Activated naive CD8-positive, alpha-beta T cell treated with anti-CD3 and anti-CD28 coated beads, Interleukin-2, amount 10 ng/mL, durations not matched to agents 7 days and 5 days (primary cell): ENCODE measurements around the gene PLCH1. TPM values are rescaled to one million over a fixed set of nuclear protein-coding genes. Genes with fewer than 3 reads are reported as not detected.

ENCODE experiments used
- ATAC-seq: fragments of 150-1000 bp; cut with Tn5 transposase; one replicate; pipeline ENCODE4 v1.10.0; 2021; ENCODE audit warnings: low read depth, moderate library complexity
- POLR2A ChIA-PET: fragments of 350-600 bp; sonication (Branson Sonifier 250); formaldehyde crosslinking; loops from one replicate; lab custom pipeline; 2021; ENCODE audit warnings: antibody characterized with exemption; lab: Charles Lee
- DNase-seq: peaks from one replicate; pipeline ENCODE4 v3.0.0; 2021
- H3K27ac Mint-ChIP-seq: one replicate; pipeline ENCODE4 v1.8.0; 2022; ENCODE audit warnings: mild to moderate bottlenecking, mixed read lengths
- H3K27me3 Mint-ChIP-seq: one replicate; pipeline ENCODE4 v1.8.0; 2022; ENCODE audit warnings: mild to moderate bottlenecking, moderate library complexity, mixed read lengths
- H3K36me3 Mint-ChIP-seq: one replicate; pipeline ENCODE4 v1.8.0; 2021; ENCODE audit warnings: mild to moderate bottlenecking, mixed read lengths
- H3K4me1 Mint-ChIP-seq: one replicate; pipeline ENCODE4 v1.8.0; 2021; ENCODE audit warnings: mixed read lengths
- H3K4me3 Mint-ChIP-seq: one replicate; pipeline ENCODE4 v1.8.0; 2022; ENCODE audit warnings: mild to moderate bottlenecking, moderate library complexity, mixed read lengths
- H3K9me3 Mint-ChIP-seq: one replicate; pipeline ENCODE4 v1.8.0; 2021; ENCODE audit warnings: mixed read lengths
- total RNA-seq, 2 experiments: library from RNA; stranded (reverse); gene quantifications; one replicate each; pipeline ENCODE4 v1.2.3, GENCODE V29; 2021

PLCH1 gene
- total RNA-seq, 2 experiments from 2014 or later: 3.8 to 5.1 TPM

DNA sequence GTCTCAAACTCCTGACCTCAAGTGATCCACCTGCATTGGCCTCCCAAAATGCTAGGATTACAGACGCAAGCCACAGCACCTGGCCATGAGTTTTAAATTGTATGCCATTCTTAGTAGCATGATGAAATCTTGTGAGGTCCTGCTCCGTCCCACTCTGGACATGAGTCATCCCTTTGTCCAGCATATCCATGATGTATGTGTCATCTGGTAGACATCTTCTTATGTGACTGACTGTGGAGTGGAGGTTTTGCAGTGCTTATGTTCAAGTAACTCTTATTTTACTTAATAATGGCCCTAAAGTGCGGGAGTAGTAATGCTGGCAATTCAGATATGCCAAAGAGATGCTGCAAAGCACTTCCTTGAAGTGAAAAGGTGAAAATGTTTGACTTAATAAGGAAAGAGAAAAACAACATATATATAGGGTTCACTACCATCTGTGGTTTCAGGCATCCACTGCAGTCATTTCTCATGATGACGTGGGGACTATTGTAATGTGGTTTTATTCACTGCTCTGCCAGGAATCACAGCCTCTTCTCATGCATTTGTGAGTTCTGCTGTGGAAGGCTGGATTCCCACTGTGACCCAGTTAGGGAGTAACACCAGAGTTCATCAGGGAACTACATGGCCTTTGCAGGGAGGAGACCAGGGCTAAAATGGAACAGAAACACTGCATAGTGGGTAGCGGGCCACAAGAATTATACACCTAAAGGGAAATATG lies 246.8 kb downstream of the PLCH1 start:
- Mint-ChIP-seq H3K4me3 (no peak overlapping the region), H3K27me3 (no peaks in the 10 kb centered on the region), H3K36me3 (peaks cover 9% of the 10 kb centered on the region), H3K4me1 (peaks cover 15% of the 10 kb centered on the region), H3K9me3 (peaks cover 2% of the 10 kb centered on the region), H3K27ac (no peak overlapping the region)
- DNase-seq: no peak
- ATAC-seq: no peak
- POLR2A ChIA-PET: no interaction called here

DNA sequence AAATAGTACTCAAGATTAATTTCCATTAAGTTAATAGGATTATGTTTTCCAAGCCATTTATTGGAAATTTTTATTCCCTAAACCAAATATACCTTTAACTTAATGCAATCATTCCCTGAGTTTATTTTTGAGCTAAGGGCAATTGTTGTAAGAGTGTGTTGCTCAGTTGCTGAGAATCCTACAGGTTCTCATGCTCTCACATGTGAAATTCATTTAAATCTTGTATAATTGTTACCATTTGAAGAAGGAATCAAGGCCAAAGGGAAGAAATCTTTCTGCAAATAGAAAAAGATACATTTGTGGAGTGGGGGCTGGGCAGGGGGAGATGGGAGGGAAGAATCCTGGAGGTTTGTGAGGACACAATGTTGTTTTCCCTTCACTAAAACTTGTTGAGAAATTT lies 248.7 kb downstream of the PLCH1 start:
- no peak overlapping the region for H3K27ac Mint-ChIP-seq
- no peaks in the 10 kb centered on the region for H3K27me3 Mint-ChIP-seq
- no peak overlapping the region for H3K4me3 Mint-ChIP-seq
- H3K36me3 Mint-ChIP-seq: peaks cover 19% of the 10 kb centered on the region
- POLR2A ChIA-PET: no interaction called here
- no peak for ATAC-seq
- H3K4me1 Mint-ChIP-seq: peaks cover 15% of the 10 kb centered on the region
- peaks cover 2% of the 10 kb centered on the region for H3K9me3 Mint-ChIP-seq
- no peak for DNase-seq

DNA sequence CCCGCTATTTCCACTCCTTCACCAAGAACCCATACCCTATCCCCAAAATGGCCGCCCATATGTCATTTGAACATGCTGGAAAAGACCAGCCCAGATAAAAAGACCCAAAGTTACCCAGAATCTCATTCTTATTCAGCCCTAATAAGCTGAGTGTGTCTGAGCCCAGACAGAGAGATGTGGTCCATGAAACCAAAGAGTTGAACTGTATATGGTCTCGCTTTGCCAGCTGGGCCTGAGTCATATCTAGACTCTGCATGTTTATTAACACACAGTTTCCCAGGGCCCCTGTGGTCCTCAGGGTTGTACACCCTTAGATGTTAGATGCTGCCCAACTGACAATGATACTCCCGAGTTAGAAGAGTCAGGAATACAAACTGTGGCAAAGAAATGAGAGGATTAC lies 249.5 kb downstream of the PLCH1 start:
- Mint-ChIP-seq H3K4me1 (peaks cover 15% of the 10 kb centered on the region), H3K36me3 (peaks cover 19% of the 10 kb centered on the region), H3K27me3 (no peaks in the 10 kb centered on the region), H3K4me3 (no peak overlapping the region), H3K27ac (no peak overlapping the region), H3K9me3 (peaks cover 2% of the 10 kb centered on the region)
- DNase-seq: no peak
- POLR2A ChIA-PET: no interaction called here
- no peak for ATAC-seq

DNA sequence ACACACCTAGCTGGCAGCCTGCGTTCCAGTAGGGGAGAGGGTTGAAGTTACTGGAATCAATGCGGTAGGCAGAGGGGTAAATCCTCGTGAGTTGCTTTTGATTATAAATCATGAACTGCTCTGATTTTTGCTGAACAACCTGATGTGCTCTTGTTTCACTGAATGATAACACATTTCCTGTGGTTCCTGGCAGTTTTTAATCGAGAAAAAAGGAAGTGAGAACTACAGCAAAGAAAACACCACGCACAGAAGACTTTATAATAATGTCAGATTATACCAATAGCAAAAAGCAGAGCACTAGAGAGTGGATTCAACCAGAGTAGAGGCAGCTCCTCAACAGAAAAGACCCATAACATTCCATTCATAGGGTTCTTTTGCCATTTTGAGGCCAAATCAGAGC lies 250.5 kb downstream of the PLCH1 start:
- H3K27ac Mint-ChIP-seq: no peak overlapping the region
- POLR2A ChIA-PET: no interaction called here

DNA sequence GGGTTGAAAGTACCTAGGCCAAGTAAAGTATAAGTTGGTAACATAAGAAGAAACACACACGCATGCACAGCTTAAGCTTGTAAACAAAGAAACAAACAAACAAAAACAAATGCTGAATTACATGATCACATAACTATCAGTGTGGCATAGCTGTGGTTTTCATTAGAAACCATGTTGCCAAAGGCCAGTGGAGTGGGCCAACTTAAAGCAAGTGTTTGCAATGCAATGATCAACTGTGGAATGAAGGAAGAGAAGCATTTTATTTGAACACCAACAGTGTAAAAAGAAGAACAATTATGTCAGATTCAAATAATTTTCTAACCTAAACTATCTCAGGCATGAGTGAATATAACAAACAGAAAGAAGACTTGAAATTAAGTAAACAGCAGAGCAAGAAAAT lies 252.0 kb downstream of the PLCH1 start:
- peaks cover 15% of the 10 kb centered on the region for H3K4me1 Mint-ChIP-seq
- peaks cover 20% of the 10 kb centered on the region for H3K36me3 Mint-ChIP-seq
- POLR2A ChIA-PET: no interaction called here
- no peaks in the 10 kb centered on the region for H3K27me3 Mint-ChIP-seq
- no peak overlapping the region for H3K27ac Mint-ChIP-seq
- no peak overlapping the region for H3K4me3 Mint-ChIP-seq
- H3K9me3 Mint-ChIP-seq: peaks cover 2% of the 10 kb centered on the region
- ATAC-seq (no peak), DNase-seq (no peak)

More for the DNA sequence above, 250.5 kb downstream of the PLCH1 start:
- H3K4me3 Mint-ChIP-seq: peak overlapping the region; percentile 25
- DNase-seq: no peak
- H3K36me3 Mint-ChIP-seq: peaks cover 19% of the 10 kb centered on the region
- peak; percentile 39 for ATAC-seq
- peaks cover 2% of the 10 kb centered on the region for H3K9me3 Mint-ChIP-seq
- no peaks in the 10 kb centered on the region for H3K27me3 Mint-ChIP-seq
- H3K4me1 Mint-ChIP-seq: peaks cover 15% of the 10 kb centered on the region

DNA sequence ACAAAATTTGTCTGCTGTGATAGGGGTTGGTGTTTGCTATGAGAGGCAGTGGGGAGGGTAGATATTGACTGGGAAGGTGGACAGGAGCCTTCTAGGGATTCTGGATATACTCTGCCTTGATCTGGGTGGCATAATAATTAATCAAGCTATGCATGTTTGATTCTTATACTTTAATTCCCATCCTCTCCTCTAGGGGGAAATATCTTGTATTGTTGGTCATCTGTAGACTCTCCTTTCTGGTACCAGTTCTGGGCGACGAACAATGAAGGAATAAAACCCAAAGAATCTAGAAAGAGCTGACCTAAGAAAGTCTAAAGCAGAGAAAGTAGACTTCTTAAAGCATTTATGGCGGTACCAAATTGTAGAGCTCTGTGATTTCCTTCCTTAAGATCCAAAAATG lies 253.2 kb downstream of the PLCH1 start:
- H3K36me3 Mint-ChIP-seq: peaks cover 22% of the 10 kb centered on the region
- no peak overlapping the region for H3K27ac Mint-ChIP-seq
- DNase-seq (no peak), ATAC-seq (no peak)
- H3K4me1 Mint-ChIP-seq: peaks cover 15% of the 10 kb centered on the region
- POLR2A ChIA-PET: no interaction called here
- no peak overlapping the region for H3K4me3 Mint-ChIP-seq
- no peaks in the 10 kb centered on the region for H3K27me3 Mint-ChIP-seq
- H3K9me3 Mint-ChIP-seq: peaks cover 2% of the 10 kb centered on the region

DNA sequence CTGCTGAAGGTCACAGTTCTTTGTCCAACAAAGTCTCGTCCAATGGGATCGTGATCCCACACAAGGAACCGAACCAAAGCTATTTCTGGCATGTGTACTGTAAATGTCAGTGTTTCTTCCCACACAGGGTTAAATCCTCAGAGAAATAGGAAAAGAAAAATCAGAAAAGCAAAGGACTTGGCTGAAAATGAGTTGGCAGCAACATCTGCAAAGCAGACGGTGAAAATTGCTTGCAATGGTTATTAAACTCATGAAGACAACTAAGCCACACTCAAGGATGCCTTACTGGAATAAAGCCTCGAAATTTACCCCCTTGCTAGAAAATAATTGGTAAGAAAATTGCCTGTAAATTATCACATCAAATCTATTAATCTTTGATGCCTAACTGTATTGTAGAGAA lies 256.2 kb downstream of the PLCH1 start:
- Mint-ChIP-seq H3K9me3 (no peaks in the 10 kb centered on the region), H3K27me3 (no peaks in the 10 kb centered on the region), H3K4me3 (no peak overlapping the region), H3K36me3 (peaks cover 13% of the 10 kb centered on the region), H3K27ac (no peak overlapping the region), H3K4me1 (peaks cover 2% of the 10 kb centered on the region)
- ATAC-seq (no peak), DNase-seq (no peak)
- POLR2A ChIA-PET: no interaction called here

DNA sequence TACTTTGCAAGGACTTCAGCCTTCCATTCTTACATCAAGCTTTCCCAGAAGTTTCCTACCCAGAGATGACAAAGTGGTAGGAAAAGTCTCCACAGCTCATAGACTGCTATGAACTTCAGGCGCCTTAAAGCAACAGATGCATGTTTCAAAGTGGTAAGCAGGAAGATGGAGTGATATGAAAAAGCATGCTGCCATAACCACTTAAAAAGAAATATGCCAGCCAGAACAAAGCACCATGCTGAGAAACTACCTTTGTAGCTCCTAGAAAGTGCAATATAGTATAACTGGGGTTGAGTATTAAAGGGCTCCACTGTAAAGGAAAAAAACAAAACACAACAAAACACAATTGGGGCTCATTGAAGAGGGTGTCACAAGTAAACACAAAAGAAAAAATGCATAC lies 259.0 kb downstream of the PLCH1 start:
- peaks cover 2% of the 10 kb centered on the region for H3K4me1 Mint-ChIP-seq
- H3K4me3 Mint-ChIP-seq: no peak overlapping the region
- DNase-seq: no peak
- H3K27ac Mint-ChIP-seq: no peak overlapping the region
- ATAC-seq: no peak
- no peaks in the 10 kb centered on the region for H3K9me3 Mint-ChIP-seq
- H3K27me3 Mint-ChIP-seq: no peaks in the 10 kb centered on the region
- POLR2A ChIA-PET: no interaction called here
- peaks cover 5% of the 10 kb centered on the region for H3K36me3 Mint-ChIP-seq

DNA sequence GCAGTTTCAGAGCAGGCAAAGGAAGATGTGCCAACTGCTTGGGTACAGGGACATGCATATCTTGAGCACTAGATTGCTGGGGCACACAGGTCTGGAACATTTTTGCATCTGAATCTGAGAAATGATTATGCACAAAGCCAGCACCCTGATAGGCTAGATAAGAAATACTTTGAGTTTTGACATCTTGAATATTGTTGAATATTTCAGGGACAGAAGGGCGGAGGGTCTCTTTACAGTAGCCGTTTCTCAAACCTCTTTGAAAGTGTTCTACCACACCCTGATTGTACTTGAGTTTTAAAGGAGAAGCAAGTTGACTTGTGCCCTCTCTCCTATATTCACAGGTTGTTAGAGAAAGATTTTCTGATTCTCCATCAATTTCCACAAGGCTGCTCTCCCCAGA lies 263.3 kb downstream of the PLCH1 start:
- POLR2A ChIA-PET: no interaction called here
- Mint-ChIP-seq H3K27ac (no peak overlapping the region), H3K4me1 (peaks cover 2% of the 10 kb centered on the region), H3K27me3 (peaks cover 14% of the 10 kb centered on the region), H3K4me3 (no peak overlapping the region), H3K36me3 (peaks cover 5% of the 10 kb centered on the region), H3K9me3 (peaks cover 3% of the 10 kb centered on the region)
- no peak for DNase-seq
- ATAC-seq: no peak

DNA sequence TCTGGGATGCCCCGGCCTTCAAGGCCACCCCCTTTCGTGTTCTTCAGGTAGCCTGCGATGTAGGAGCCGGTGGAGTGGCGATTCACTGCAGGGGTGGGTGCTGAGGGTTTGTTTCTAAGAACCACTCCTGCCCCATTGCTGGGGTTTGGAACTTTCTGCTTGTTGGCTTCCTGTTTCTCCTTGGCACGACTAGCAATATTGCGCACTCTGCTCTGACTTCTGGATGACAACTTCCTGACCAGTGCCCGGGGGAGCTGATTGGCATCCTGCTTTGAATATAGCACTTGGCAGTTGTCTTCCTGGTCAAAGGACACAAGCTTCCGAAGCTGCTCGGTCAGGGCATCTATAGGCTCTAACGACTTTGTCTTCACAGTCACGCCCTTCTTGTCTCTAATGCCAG lies 263.8 kb downstream of the PLCH1 start:
- H3K27me3 Mint-ChIP-seq: peaks cover 14% of the 10 kb centered on the region
- no peak overlapping the region for H3K4me3 Mint-ChIP-seq
- peaks cover 5% of the 10 kb centered on the region for H3K36me3 Mint-ChIP-seq
- POLR2A ChIA-PET: no interaction called here
- H3K4me1 Mint-ChIP-seq: peaks cover 1% of the 10 kb centered on the region
- DNase-seq (no peak), ATAC-seq (no peak)
- peaks cover 3% of the 10 kb centered on the region for H3K9me3 Mint-ChIP-seq
- no peak overlapping the region for H3K27ac Mint-ChIP-seq

DNA sequence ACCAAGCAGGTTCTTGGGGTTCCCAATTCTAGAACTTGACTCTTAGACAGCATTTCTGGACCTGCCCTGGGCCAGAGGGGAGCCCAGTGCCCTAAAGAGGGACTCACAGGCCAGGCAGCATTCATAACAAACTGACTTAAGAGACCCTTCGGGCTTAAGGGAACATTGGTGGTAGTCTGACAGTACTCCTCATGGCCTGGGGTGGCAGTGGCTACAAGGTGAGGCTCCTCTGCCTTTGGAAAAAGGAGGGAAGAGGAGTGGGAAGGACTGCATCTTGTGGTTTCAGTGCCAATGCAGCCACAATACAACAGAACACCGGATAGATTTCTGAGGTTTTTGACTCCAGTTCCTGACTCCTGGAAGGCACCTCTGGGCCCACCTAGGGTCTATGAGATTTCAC lies 279.2 kb downstream of the PLCH1 start:
- no peak for DNase-seq
- POLR2A ChIA-PET: no interaction called here
- H3K9me3 Mint-ChIP-seq: peaks cover 7% of the 10 kb centered on the region
- H3K4me3 Mint-ChIP-seq: no peak overlapping the region
- peaks cover 2% of the 10 kb centered on the region for H3K36me3 Mint-ChIP-seq
- no peak for ATAC-seq
- no peak overlapping the region for H3K27ac Mint-ChIP-seq
- H3K4me1 Mint-ChIP-seq: no peaks in the 10 kb centered on the region
- H3K27me3 Mint-ChIP-seq: peaks cover 2% of the 10 kb centered on the region

DNA sequence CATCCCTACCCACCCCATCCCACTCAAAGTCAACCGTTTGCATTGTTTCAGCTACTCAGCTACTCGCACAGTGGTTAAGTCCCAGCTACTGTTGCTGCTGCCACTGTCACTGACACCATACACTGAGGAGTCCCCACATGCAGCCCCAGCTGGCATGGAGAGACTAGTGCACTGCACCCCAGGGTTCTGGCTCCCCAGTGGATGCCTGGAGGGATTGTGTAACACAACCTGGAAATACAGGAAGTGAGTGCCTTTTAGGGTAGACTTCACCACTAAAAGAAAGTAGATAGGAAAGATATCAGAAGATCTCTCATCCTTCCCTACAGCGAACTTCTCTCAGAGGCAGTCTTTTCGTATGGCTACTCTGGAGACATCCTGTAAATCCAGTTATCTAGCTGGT lies 282.2 kb downstream of the PLCH1 start:
- DNase-seq: no peak
- Mint-ChIP-seq H3K4me3 (no peak overlapping the region), H3K36me3 (no peaks in the 10 kb centered on the region), H3K27ac (no peak overlapping the region), H3K4me1 (no peaks in the 10 kb centered on the region), H3K27me3 (peaks cover 2% of the 10 kb centered on the region), H3K9me3 (peaks cover 3% of the 10 kb centered on the region)
- ATAC-seq: no peak
- POLR2A ChIA-PET: no interaction called here

DNA sequence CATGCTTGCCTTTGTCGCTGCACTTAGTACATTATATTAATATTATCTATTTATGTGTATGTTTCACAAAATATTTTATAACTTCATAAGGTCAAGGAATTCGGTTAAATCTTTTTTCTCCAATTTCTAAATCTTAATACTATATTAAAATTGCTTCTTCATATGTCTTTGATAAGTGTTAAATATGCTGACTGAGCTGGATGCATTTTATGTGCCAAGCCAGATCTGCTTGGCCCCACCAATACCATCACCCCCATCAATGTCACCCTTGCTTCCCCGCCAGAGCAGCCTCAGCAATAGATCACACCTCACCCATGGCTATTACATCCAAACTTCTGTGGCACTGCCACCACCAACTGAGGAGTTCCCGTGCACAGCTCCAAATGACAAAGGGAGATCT lies 287.3 kb downstream of the PLCH1 start:
- no peak for DNase-seq
- no peak for ATAC-seq
- Mint-ChIP-seq H3K27me3 (no peaks in the 10 kb centered on the region), H3K36me3 (no peaks in the 10 kb centered on the region), H3K4me3 (no peak overlapping the region), H3K9me3 (peaks cover 2% of the 10 kb centered on the region), H3K27ac (no peak overlapping the region), H3K4me1 (no peaks in the 10 kb centered on the region)
- POLR2A ChIA-PET: no interaction called here

DNA sequence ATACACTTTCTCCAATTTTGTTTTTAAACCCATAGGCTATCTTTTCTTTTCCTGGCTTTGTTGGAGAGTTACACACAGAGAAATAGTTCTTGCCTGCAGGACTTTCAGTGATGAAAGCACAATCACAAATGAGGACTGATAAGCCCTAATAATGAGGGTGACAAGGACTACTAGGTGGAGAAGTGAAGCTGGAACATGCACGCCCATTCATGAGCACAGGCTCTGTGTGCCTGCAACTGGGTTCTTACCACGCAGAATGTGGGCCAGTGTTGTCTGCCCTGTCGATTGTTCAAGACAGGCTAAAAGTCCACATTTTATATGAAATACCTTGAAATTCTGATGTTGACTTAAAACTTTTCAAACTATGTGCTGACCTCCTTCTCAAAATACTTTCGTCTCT lies 289.1 kb downstream of the PLCH1 start:
- Mint-ChIP-seq H3K4me1 (no peaks in the 10 kb centered on the region), H3K4me3 (no peak overlapping the region), H3K36me3 (no peaks in the 10 kb centered on the region), H3K9me3 (peaks cover 2% of the 10 kb centered on the region), H3K27ac (no peak overlapping the region), H3K27me3 (no peaks in the 10 kb centered on the region)
- ATAC-seq: no peak
- no peak for DNase-seq
- POLR2A ChIA-PET: interaction anchor here (0.6 kb wide), 1 partner anchor 406 kb away, joined by 6 read pairs; no protein-coding TSS in a partner anchor
